NCI-H2107 (cell line): ENCODE results near the gene SRSF8.

ENCODE experiments used
- DNase-seq: peaks from one replicate; lab custom pipeline; 2025; lab: John Stamatoyannopoulos, UW

Gene SRSF8

GRCh38 chr11:95068549-95068948 is 1.8 kb downstream of the SRSF8 start:
- peak; percentile 59 for DNase-seq

GRCh38 chr11:95070471-95070870 is 3.8 kb downstream of the SRSF8 start:
- no peak for DNase-seq

GRCh38 chr11:95072948-95073347 is 6.2 kb downstream of the SRSF8 start:
- DNase-seq: no peak

- DNase-seq: no peak
Observed at GRCh38 chr11:95074792-95075563, 8.3 kb downstream of the SRSF8 start.

- no peak for DNase-seq
Observed at GRCh38 chr11:95076416-95076815, 9.7 kb downstream of the SRSF8 start.

- DNase-seq: no peak
Observed at GRCh38 chr11:95076981-95077380, 10.3 kb downstream of the SRSF8 start.

GRCh38 chr11:95078526-95078925 is 11.8 kb downstream of the SRSF8 start:
- no peak for DNase-seq

GRCh38 chr11:95081010-95081409 is 14.3 kb downstream of the SRSF8 start:
- no peak for DNase-seq

- DNase-seq: no peak
Observed at GRCh38 chr11:95081412-95081811, 14.7 kb downstream of the SRSF8 start.

GRCh38 chr11:95082576-95083001 is 15.9 kb downstream of the SRSF8 start:
- DNase-seq: no peak

GRCh38 chr11:95084509-95084908 is 17.8 kb downstream of the SRSF8 start:
- DNase-seq: no peak

GRCh38 chr11:95085117-95085816 is 18.5 kb downstream of the SRSF8 start:
- no peak for DNase-seq

GRCh38 chr11:95086151-95086550 is 19.4 kb downstream of the SRSF8 start:
- no peak for DNase-seq

GRCh38 chr11:95086836-95087570 is 20.3 kb downstream of the SRSF8 start:
- no peak for DNase-seq

- no peak for DNase-seq
Observed at GRCh38 chr11:95088946-95089619, 22.4 kb downstream of the SRSF8 start.

- DNase-seq: peak; percentile 30
Observed at GRCh38 chr11:95089620-95090542, 23.2 kb downstream of the SRSF8 start, which contains the start of gene ENDOD1. Gene ENDOD1 (plus strand): TSS chr11:95089846. CDS start chr11:95089928, 82 bp downstream.

- no peak for DNase-seq
Observed at GRCh38 chr11:95091663-95092180, 25.0 kb downstream of the SRSF8 start.

- DNase-seq: no peak
Observed at GRCh38 chr11:95092549-95093324, 26.0 kb downstream of the SRSF8 start.

- DNase-seq: no peak
Observed at GRCh38 chr11:95093548-95093947, 26.8 kb downstream of the SRSF8 start.
